ENCODE results near the gene DENND6B.
"Not testable (repeated sequence)": the region's sequence is repeated elsewhere in the genome, so short reads cannot be mapped to it uniquely, and the experiment has no call there.

Gene DENND6B, protein sequence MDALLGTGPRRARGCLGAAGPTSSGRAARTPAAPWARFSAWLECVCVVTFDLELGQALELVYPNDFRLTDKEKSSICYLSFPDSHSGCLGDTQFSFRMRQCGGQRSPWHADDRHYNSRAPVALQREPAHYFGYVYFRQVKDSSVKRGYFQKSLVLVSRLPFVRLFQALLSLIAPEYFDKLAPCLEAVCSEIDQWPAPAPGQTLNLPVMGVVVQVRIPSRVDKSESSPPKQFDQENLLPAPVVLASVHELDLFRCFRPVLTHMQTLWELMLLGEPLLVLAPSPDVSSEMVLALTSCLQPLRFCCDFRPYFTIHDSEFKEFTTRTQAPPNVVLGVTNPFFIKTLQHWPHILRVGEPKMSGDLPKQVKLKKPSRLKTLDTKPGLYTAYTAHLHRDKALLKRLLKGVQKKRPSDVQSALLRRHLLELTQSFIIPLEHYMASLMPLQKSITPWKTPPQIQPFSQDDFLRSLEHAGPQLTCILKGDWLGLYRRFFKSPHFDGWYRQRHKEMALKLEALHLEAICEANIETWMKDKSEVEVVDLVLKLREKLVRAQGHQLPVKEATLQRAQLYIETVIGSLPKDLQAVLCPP

DNA sequence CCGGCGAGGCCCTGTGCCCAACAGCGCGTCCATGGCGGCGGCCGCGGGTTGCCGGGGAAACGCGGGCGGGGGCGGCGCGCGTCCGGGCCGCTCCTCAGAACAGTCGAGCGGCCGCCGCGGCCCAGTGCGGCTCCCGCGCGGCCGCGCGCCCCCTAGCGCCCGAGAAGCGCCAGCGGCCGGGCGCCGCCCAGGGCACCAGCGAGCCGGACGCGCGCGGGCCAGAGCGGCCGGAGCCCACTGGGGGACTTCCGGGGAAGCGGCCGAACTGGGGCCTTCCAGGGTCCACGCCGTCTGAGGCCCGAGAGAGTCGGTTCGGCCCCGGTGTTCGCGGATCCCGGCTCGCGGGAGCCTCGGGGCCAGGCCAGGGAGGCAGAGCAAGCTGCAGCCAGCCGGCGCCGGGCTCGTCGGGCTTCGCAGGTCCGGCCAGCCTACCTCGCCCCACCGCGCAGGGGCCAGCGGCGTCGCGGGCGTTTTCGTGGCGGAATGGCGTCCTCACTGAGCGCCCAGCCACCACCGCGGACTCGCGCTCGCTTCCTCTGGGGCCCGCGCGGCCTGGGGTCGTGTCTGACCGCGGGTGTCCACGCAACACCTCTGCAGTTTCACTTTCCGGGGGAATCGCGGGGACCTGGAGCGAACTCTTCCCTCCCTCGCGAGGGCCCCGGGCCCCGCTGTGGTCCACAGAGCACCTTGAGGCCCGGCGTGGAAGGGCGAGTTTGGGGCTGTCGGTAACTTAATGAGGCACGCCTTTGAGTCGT is at the start of gene DENND6B:
DENND6B (minus strand) TSS at position 57 of the 755 bp plus-strand sequence; CDS start at position 33, 24 bp downstream.
- DNase-seq (ENCODE audit: low spot score): peak; percentile 94

DNA sequence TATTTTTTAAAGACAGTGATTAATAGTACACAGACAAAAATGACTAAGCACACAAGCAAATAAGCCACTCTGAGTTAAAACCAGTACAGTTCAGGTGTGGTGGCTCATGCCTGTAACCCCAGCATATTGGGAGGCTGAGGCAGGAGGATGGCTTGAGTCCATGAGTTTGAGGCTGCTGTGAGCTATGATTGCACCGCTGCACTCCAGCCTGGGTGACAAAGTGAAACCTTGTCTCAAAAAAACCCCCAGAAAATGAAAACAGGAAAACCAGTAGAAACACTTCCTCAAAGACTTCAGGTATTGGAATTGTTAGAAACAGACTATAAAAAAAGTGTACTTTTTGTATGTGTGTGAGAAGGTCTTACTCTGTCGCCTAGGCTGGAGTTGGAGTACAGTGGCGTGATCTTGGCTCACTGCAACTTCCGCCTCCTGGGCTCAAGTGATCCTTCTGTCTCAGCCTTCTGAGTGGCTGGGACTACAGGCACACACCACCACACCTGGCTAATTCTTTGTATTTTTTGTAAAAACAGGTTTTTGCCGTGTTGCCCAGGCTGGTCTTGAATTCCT is 49.4 kb upstream of the DENND6B start:
- DNase-seq (ENCODE audit: low spot score): no peak

DNA sequence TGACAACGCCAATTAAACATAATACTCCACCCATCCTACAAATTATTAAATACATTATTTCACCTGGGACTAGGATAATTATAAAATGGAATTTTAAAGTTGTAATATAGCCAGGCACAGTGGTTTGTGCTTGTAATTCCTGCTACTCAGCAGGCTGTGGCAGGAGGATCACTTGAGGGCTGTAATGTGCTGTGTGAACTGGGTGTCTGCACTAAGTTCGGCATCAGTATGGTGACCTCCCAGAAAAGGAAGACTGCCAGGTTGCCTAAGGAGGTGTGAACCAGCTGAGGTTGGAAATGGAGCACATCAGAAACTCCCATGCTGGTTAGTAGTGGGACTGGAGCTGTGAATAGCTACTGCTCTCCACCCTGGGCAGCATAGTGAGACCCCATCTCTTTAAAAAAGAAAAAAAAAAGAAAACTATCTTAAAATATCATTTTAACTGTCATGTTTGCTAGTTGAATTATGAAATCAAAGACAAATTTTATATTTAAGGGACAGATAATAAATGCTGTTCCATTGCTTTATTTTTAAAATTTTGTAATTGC is 44.4 kb upstream of the DENND6B start:
- DNase-seq (ENCODE audit: low spot score): no peak

DNA sequence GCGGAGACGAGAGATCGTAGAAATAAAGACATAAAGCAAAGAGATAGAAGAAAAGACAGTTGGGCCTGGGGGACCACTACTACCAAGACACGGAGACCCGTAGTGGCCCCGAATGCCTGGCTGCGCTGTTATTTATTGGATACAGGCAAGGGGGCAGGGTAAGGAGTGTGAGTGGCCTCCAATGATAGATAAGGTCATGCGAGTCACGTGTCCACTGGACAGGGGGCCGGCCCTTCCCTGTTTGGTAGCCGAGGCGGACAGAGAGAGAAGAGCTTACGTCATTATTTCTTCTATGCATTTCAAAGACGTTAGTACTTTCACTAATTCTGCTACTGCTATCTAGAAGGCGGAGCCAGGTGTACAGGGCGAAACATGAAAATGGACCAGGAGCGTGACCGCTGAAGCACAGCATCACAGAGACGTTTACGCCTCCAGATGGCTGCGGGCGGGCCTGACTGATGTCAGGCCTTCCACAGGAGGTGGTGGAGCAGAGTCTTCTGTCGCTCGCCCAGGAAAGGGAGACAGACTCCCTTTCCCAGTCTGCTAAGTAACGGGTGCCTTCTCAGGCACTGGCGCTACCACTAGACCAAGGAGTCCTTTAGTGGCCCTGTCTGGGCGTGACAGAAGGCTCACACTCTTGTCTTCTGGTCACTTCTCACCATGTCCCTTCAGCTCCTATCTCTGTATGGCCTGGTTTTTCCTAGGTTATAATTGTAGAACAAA is 41.1 kb upstream of the DENND6B start:
- no peak for DNase-seq (ENCODE audit: low spot score)

DNA sequence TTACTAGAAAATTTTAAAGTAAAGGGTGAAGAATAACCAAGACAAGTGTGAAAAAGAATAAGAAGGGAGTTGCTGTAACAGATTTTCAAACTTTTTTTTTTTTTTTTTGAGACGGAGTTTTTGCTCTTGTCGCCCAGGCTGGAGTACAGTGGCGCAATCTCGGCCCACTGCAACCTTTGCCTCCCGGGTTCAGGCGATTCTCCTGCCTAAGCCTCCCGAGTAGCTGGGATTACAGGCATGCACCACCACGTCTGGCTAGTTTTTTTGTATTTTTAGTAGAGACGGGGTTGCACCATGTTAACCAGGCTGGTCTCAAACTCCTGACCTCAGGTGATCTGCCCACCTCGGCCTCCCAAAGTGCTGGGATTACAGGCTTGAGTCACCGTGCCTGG is 37.0 kb upstream of the DENND6B start:
- not testable (repeated sequence) for DNase-seq (ENCODE audit: low spot score)

DNA sequence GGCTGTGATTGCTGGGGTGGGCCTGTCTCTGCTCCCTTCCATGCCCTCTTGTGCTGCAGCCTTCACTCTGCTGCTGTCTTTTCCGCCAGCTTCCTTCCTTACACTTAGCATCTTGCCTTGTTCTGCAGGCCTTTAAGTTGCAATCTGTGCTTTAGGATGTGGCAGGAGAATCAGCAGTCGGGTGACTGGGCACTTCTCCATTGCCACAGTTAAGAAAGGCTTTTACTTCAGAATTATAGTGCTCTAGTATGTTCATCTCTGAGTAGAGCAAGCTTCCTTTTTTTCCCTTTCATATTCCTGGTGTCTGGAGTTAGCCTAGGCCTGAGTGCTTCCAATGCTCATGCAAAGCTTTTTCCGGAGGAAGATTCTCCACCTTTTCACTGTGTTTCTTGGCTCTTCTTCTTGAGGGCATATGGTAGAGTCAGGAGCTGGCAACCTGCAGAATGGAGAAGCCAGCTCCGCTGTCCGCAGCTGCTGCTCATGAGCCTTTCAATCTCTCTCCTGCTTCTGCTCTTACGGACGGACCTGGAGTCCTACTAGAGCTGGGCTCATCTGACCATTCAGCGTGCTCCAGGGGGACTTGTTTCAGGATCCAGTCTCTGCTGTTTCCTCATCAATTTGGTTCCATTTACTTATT is 36.5 kb upstream of the DENND6B start:
- DNase-seq (ENCODE audit: low spot score): no peak

DNA sequence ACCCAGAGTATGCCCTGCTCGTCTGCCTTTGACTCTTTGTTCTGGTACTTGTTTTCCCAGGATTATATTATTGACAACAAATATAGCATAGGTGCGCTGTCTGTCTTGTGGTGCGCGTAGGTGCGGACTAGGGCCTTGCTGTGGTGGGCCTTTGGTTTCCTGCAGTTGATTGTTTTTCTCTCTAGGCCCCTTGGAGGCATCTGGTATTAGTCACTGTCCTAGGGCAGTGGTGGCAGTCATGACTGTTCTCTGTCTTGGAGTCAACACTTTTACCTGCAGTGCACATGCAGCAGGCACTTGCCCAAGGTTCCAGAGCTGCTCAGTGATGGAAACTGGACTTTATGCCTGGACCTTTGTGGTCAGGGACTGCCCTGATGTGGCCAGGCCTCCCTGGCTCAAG is 34.9 kb upstream of the DENND6B start:
- no peak for DNase-seq (ENCODE audit: low spot score)

DNA sequence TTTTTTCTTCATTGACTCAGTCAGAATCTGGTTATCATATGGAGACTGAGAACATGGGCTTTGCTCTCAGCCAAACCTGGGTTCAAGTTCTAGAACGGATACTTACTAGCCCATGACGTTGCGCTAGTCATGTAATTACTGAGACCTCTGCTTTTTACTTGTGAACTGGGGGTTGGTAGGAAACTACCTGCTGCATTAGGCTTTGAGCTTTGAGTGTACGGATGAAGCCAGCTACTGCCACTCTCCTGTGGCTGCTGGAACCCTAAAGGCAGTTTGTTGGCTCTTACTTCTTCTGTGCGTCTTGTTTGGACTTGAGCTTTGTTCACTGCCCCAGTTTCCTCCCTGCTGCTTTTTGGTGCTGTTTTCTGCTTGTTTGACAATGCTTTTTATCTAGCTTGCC is 34.4 kb upstream of the DENND6B start:
- no peak for DNase-seq (ENCODE audit: low spot score)

DNA sequence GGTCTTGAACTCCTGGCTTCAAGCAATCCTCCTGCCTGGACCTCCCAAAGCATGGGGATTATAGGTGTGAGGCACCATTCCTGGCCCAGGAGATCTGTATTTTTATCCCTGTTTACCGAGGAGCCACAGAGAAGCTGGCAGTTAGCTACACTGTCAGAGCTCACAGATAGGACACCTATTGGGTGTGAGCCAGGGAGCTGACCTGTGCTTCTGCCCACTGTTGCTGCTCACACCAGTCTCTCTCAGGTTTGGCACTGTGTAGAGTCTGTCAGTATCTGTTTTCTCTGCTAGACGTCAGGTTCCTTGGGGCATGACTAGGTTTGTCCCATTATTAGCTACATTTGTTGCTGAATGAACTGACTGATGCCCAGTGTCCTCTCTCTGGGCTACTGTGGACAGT is 33.8 kb upstream of the DENND6B start:
- no peak for DNase-seq (ENCODE audit: low spot score)

DNA sequence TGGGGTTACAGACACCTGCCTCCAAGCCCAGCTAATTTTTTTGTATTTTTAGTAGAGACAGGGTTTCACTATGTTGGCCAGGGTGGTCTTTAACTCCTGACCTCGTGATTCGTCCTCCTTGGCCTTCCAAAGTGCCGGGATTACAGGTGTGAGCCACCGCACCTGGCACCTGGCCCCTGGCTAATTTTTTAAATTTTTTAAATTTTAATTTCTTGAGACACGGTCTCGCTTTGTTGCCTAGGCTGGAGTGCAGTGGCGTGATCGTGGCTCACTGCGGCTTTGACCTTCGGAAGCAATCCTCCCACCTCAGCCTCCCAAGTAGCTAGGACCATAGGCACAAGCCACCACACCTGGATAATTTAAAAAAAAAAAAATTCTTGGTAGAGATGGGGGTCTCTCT is 30.9 kb upstream of the DENND6B start:
- DNase-seq (ENCODE audit: low spot score): no peak

DNA sequence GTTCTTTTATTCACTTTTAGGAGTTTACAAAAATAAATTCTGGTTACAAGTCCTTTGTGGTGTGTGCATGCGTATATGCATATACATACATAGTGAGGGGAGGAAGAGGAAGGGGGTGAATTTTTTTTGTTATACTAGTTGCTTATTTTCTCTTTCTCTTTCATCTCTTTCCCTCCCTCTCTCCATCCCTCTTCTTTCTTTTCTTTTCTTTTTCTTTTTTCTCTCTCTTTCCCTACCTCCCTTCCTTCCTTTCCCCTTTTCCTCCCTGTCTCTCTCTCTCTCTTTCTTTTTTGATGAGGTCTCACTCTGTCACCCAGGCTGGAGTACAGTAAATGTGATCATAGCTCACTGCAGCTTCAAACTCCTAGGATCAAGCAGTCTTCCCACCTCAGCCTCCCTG is 30.4 kb upstream of the DENND6B start:
- DNase-seq (ENCODE audit: low spot score): no peak

DNA sequence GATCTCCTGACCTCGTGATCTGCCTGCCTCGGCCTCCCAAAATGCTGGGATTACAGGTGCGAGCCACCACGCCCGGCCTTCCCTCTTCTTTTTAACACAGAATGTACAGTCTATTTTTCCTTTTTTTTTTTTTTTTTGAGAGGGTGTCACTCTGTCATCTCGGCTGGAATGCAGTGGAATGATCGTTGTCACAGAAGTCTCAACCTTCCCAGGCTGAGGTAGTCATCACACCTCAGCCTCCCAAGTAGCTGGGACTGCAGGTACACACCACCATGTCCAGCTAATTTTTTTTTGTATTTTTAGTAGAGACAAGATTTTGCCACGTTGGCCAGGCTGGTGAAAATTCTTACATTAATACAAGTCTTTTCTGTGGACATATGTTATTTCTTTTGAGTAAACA is 29.4 kb upstream of the DENND6B start:
- DNase-seq (ENCODE audit: low spot score): no peak

DNA sequence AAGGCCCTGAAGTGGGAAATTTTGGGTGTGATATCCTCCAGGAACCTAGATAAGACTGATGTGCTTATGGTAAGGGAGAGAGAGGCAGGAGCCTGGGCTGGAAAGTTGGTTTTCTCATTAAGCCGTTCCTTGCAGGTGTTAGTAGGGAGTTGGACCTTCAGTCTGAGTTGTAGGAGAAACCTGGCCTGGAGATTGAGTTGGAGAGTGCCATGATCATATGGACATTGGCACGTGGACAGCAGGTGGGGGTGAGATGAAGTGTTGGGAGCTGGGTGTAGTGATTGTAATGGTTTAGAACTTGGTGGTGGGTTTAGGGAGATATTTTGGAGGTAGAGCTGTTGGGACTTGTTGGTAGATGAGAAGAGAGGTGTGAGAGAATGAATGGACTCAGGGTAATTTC is 21.2 kb upstream of the DENND6B start:
- no peak for DNase-seq (ENCODE audit: low spot score)

DNA sequence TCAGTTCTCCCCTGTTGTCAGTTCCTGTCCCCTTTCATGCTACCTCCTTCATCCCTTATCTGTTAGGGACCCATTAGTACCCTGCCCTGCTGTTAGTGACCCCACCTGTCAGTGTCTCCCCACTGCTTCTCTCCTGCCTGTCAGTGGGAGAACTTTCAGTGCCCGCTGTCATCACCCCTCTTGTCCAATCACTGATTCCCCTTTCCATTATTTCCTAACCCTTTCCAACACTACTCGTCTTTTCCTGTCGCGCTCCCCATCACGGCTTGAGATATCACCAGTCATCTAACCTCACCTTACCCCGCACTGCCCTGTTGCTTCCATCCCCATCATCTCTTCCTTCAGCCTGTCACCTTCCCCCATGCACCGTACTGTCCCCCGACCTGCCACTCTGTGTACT is 20.3 kb upstream of the DENND6B start:
- DNase-seq (ENCODE audit: low spot score): no peak

DNA sequence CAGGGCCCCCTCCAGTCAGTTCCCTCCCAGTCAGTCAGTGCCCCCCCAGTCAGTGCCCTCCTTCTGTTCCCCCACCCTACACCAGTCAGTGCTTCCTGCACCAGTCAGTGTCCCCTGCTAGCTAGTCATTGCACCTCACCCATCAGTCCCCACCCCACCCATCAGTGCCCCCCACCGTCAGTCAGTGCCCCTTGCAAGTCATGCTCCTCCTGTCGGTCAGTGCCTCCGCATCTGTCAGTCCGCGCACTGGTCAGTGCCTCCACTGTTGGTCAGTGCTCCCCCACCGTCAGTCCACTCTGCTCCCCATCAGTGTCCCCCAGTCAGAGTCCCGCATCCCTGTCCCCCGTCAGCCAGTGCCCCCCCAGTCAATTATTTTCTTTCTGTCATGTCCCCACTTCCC is 19.7 kb upstream of the DENND6B start:
- DNase-seq (ENCODE audit: low spot score): no peak

DNA sequence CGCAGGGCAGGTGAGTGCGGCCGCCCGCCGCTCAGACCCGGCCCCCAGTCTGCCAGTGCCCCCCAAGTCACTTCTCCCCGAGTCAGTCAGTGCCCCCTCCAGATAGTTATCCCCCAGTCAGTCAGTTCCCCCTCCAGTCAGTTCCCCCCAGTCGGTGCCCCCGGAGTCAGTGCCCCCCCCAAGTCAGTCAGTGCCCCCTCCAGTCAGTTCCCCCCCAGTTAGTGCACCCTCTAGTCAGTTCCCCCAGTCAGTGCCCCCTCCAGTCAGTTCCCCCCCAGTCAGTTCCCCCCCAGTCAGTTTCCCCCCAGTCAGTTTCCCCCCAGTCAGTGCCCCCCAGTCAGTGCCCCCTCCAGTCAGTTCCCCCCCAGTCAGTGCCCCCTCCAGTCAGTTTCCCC is 16.7 kb upstream of the DENND6B start:
- no peak for DNase-seq (ENCODE audit: low spot score)

DNA sequence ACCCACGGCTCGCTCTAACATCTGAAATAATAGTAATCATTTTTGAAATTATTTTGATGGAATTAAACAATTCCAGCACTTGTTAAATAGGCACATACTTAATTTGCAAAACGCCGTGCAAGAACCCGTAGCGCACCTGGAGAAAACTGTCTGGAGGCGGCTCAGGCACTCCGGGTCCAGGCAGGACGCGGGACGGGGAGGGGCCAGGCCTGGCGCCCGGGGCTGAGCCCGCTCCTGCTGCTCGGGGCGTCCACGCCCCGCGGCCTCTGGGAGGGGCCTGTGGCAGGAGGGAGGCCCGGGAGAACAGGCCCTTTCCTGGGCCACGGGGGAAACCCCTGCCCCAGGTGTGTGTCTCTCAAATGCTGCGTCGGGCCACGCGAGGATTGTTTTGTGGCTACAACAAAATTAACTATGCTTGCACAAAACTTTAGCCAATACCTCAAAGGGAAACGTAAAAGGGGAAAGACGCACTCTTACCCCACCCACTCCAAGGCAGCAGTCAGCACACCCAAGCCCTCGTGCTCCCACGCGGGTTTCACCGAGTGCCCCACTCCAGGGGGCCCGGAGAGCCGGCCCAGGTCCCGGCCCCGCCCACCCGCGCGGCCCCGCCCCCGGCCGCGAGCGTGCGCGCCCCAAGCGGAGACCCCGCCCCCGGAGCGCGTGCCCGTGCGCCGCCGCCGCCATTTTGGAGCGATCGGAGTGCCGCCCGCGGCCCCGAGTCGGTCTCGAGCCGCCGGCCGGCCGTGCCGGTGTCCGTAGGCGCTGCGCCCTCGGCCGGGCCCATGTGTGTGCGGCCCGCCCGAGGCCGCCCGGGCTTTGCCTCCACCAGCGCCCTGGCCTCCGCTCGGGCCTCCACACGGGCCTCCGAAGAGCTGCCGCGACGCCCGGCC is 16.1 kb upstream of the DENND6B start, which contains the start of gene PPP6R2:
PPP6R2 (plus strand) TSS at position 677 of the 890 bp plus-strand sequence. CDS start 50,582 bp downstream, outside the sequence.
- peak; percentile 76 for DNase-seq (ENCODE audit: low spot score)

DNA sequence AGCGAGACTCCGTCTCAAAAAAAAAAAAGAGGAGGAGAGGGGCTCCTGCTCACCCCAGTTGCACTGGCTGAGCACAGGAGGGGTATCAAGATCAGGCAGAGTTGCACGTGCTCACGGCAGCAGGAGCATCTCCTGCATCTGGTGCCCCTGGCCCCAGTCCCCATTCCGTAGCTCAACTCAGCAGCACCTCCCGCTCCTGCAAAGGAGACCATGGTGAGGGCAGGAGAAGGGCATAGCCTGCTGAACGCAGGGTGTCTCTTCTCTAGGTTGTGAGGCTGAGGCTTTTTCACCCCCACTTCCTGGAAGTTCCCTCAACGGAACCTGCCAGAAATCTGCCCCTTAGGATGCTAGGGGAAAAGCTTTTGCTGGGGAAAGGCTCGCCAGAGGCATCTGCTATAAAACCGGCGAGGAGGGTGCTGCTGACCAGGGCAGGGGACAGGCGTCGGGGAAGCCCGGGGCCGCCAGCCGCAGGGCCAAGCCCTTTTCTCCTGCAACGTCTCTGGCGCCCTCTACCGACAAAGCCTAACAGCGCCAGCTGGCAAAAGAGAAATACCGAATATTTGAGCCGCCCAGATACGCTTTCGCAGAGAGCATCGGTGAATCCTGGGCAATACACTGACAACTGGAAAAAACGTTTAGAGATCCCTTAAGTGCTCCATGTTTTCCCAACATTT is 15.3 kb upstream of the DENND6B start:
- peak; percentile 89 for DNase-seq (ENCODE audit: low spot score)
